Suprapubic skin (tissue), 4 donors: ENCODE measurements around the gene CAMK1D.

Experiments used
- POLR2A ChIP-seq, 2 donors: fragments of 450-650 bp; IDR thresholded peaks; one replicate each; pipeline ENCODE4 v1.6.1; 2017; ENCODE audit warnings: antibody characterized with exemption in 2 of 2, mild to moderate bottlenecking in 2 of 2, moderate library complexity in 2 of 2
- POLR2AphosphoS5 ChIP-seq, 3 donors: sonication (generic); formaldehyde crosslinking; IDR thresholded peaks; one replicate each; pipeline ENCODE4 v1.6.1; 2017; ENCODE audit warnings: antibody characterized with exemption in 3 of 3
- TF ChIP-seq, protein P1 (sequence below), 2 donors: fragments of 200-600 bp in 1 of 2; fragments of 450-650 bp in 1 of 2; sonication (generic) in 1 of 2; IDR thresholded peaks; one replicate each; pipeline ENCODE4 v1.5.1; 2016 to 2019; ENCODE audit warnings: antibody characterized with exemption in 2 of 2, mild to moderate bottlenecking in 1 of 2, moderate library complexity in 1 of 2

DNA sequence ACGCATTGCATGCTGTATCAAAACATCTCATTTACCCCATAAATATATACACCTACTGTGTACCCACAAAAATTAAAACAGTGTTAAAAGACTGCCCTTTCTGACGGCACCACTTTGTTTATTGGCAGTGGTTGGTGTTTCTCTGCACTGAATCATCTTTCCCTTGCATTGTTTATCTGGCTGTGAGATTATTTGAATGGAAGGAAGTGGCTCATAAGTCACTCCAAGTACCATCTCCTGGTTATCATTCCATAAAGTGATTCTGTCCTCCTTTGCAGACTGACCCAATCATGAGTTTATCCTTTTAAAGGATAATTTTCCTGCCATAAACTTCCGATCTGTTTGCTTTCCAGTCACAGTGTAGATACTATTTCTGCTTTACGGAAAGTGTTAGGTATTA, 183.8 kb downstream of the CAMK1D start:
- TF ChIP-seq, protein P1, sequence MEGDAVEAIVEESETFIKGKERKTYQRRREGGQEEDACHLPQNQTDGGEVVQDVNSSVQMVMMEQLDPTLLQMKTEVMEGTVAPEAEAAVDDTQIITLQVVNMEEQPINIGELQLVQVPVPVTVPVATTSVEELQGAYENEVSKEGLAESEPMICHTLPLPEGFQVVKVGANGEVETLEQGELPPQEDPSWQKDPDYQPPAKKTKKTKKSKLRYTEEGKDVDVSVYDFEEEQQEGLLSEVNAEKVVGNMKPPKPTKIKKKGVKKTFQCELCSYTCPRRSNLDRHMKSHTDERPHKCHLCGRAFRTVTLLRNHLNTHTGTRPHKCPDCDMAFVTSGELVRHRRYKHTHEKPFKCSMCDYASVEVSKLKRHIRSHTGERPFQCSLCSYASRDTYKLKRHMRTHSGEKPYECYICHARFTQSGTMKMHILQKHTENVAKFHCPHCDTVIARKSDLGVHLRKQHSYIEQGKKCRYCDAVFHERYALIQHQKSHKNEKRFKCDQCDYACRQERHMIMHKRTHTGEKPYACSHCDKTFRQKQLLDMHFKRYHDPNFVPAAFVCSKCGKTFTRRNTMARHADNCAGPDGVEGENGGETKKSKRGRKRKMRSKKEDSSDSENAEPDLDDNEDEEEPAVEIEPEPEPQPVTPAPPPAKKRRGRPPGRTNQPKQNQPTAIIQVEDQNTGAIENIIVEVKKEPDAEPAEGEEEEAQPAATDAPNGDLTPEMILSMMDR (IDR thresholded peaks at IDR 0.05) = no peak
- TF ChIP-seq POLR2A (IDR thresholded peaks at IDR 0.05) (no peak), POLR2AphosphoS5 (IDR thresholded peaks at IDR 0.05) (no peak)
